Right lung (tissue), 10 donors: ENCODE results near the gene BRD2. TPM values are rescaled to one million over a fixed set of nuclear protein-coding genes. Genes with fewer than 3 reads are reported as not detected.
"Not testable (repeated sequence)": the region's sequence is repeated elsewhere in the genome, so short reads cannot be mapped to it uniquely, and the experiment has no call there.

Experiments used
- DNase-seq, 2 donors: peaks; one replicate each; pipeline ENCODE4 v3.0.0-alpha.2; 2013
- long read RNA-seq, 8 donors: transcript quantifications; one replicate each; lab custom pipeline, GENCODE V29; 2026
- polyA plus RNA-seq, 5 donors: library from polyadenylated mRNA; unstranded; fragments of 120-200 nt; gene quantifications; one replicate each; pipeline versions ENCODE4 v1.2.1 to v1.2.3, GENCODE V29; 2013; ENCODE audit warnings: inconsistent platforms in 1 of 5, low replicate concordance in 1 of 5; ENCODE audit not compliant: insufficient read length in 5 of 5, insufficient read depth in 1 of 5

Gene BRD2
- 100 to 1,000 TPM; 288 to 321 (median 308) TPM for polyA plus RNA-seq
- long read RNA-seq, donor 1, transcript BRD2-207 (3 exons, 946 nt) = minor isoform, 7 of 285 reads
- long read RNA-seq, donor 1, transcript BRD2-209 (2 exons, 1,628 nt) = minor isoform, 13 of 285 reads
- long read RNA-seq, donor 1, transcript BRD2-211 (3 exons, 759 nt) = major isoform, 50 of 285 reads
- long read RNA-seq, donor 1, partial matches to known transcripts = 206 of 285 reads
- long read RNA-seq, donor 1, other reads (novel, unspliced or antisense) = 0 of 285 reads
- long read RNA-seq, donor 2, full-length matches to known transcripts = 32 of 45 reads
- long read RNA-seq, donor 2, partial matches to known transcripts = 13 of 45 reads
- long read RNA-seq, donor 2, other reads (novel, unspliced or antisense) = 0 of 45 reads
- long read RNA-seq, donor 3, transcript BRD2-219 (9 exons, 2,338 nt) = minor isoform, 5 of 159 reads
- long read RNA-seq, donor 3, transcript BRD2-211 (3 exons, 759 nt) = major isoform, 44 of 159 reads
- long read RNA-seq, donor 3, transcript BRD2-209 (2 exons, 1,628 nt) = minor isoform, 14 of 159 reads
- long read RNA-seq, donor 3, partial matches to known transcripts = 89 of 159 reads
- long read RNA-seq, donor 3, other reads (novel, unspliced or antisense) = 0 of 159 reads
- long read RNA-seq, donor 4, transcript BRD2-207 (3 exons, 946 nt) = minor isoform, 5 of 150 reads
- long read RNA-seq, donor 4, transcript BRD2-211 (3 exons, 759 nt) = major isoform, 26 of 150 reads
- long read RNA-seq, donor 4, partial matches to known transcripts = 109 of 150 reads
- long read RNA-seq, donor 4, other reads (novel, unspliced or antisense) = 0 of 150 reads
- long read RNA-seq, donor 5, transcript BRD2-211 (3 exons, 759 nt) = major isoform, 45 of 303 reads
- long read RNA-seq, donor 5, transcript BRD2-209 (2 exons, 1,628 nt) = minor isoform, 11 of 303 reads
- long read RNA-seq, donor 5, transcript BRD2-219 (9 exons, 2,338 nt) = minor isoform, 8 of 303 reads
- long read RNA-seq, donor 5, partial matches to known transcripts = 229 of 303 reads
- long read RNA-seq, donor 5, other reads (novel, unspliced or antisense) = 0 of 303 reads
- long read RNA-seq, donor 6, transcript BRD2-219 (9 exons, 2,338 nt) = minor isoform, 17 of 198 reads
- long read RNA-seq, donor 6, transcript BRD2-211 (3 exons, 759 nt) = major isoform, 50 of 198 reads
- long read RNA-seq, donor 6, transcript BRD2-209 (2 exons, 1,628 nt) = minor isoform, 9 of 198 reads
- long read RNA-seq, donor 6, partial matches to known transcripts = 115 of 198 reads
- long read RNA-seq, donor 6, other reads (novel, unspliced or antisense) = 0 of 198 reads
- long read RNA-seq, donor 7, full-length matches to known transcripts = 28 of 79 reads
- long read RNA-seq, donor 7, partial matches to known transcripts = 45 of 79 reads
- long read RNA-seq, donor 7, other reads (novel, unspliced or antisense) = 6 of 79 reads
- long read RNA-seq, donor 8, transcript BRD2-211 (3 exons, 759 nt) = major isoform, 14 of 66 reads
- long read RNA-seq, donor 8, partial matches to known transcripts = 38 of 66 reads
- long read RNA-seq, donor 8, other reads (novel, unspliced or antisense) = 0 of 66 reads

GRCh38 chr6:32968093-32968866 is at the start of gene BRD2:
Gene BRD2 (plus strand): TSS chr6:32968594. CDS start chr6:32972899, 4,305 bp downstream.
- DNase-seq = peak; percentile 98 to 99

GRCh38 chr6:32920715-32921114 is 47.7 kb upstream of the BRD2 start:
- no peak for DNase-seq

GRCh38 chr6:32922083-32922482 is 46.3 kb upstream of the BRD2 start:
- no peak for DNase-seq

- DNase-seq = no peak
These were observed 37.2 kb upstream of the BRD2 start for GRCh38 chr6:32931211-32931610.

GRCh38 chr6:32932132-32932868 is 36.1 kb upstream of the BRD2 start:
- no peak for DNase-seq

- DNase-seq = peak; percentile 42 to 58
These were observed 34.7 kb upstream of the BRD2 start for GRCh38 chr6:32933661-32934085.

GRCh38 chr6:32935551-32936238 is 32.7 kb upstream of the BRD2 start:
- DNase-seq = no peak

- DNase-seq = no peak
These were observed 31.9 kb upstream of the BRD2 start for GRCh38 chr6:32936239-32937152.

GRCh38 chr6:32937230-32937633 is 31.2 kb upstream of the BRD2 start:
- no peak for DNase-seq

GRCh38 chr6:32938494-32938893 is 29.9 kb upstream of the BRD2 start:
- DNase-seq = no peak

- DNase-seq = peak; percentile 38 to 43
These were observed 27.7 kb upstream of the BRD2 start, which contains the start of gene HLA-DMB for GRCh38 chr6:32940656-32941213. Gene HLA-DMB (minus strand): TSS chr6:32941028. CDS start chr6:32940807, 221 bp downstream.

- DNase-seq = no peak
These were observed 27.1 kb upstream of the BRD2 start for GRCh38 chr6:32941214-32941768.

- DNase-seq = not testable (repeated sequence)
These were observed 25.8 kb upstream of the BRD2 start for GRCh38 chr6:32942555-32943123.

- no peak for DNase-seq
These were observed 24.3 kb upstream of the BRD2 start for GRCh38 chr6:32943864-32944649.

GRCh38 chr6:32945108-32945760 is 23.2 kb upstream of the BRD2 start:
- DNase-seq = no peak
